Tibial nerve (tissue), 4 donors: ENCODE measurements around the gene CFAP410. TPM values are rescaled to one million over a fixed set of nuclear protein-coding genes. Genes with fewer than 3 reads are reported as not detected.

ENCODE experiments used
- DNase-seq, 2 donors: peaks; one replicate each; pipeline ENCODE4 v3.0.0-alpha.2; 2019; ENCODE audit warnings: low spot score in 2 of 2
- H3K27ac ChIP-seq, 4 donors: fragments of 200-600 bp; sonication (generic) in 3 of 4; one replicate each; pipeline ENCODE4 v1.5.1; 2017 to 2019; ENCODE audit warnings: mild to moderate bottlenecking in 1 of 4
- H3K27me3 ChIP-seq, 2 donors: fragments of 200-600 bp; sonication (generic) in 1 of 2; one replicate each; pipeline versions ENCODE4 v1.5.1 to v1.6.0; 2017 to 2019
- H3K36me3 ChIP-seq, 3 donors: fragments of 200-600 bp; sonication (generic); one replicate each; pipeline ENCODE4 v1.5.1; 2018 to 2019
- H3K4me1 ChIP-seq, 4 donors: fragments of 200-600 bp; sonication (generic) in 3 of 4; one replicate each; pipeline ENCODE4 v1.5.1; 2017 to 2019
- H3K4me3 ChIP-seq, 4 donors: fragments of 200-600 bp; sonication (generic) in 3 of 4; one replicate each; pipeline ENCODE4 v1.5.1; 2017 to 2019; ENCODE audit warnings: mild to moderate bottlenecking in 1 of 4, moderate library complexity in 1 of 4
- H3K9me3 ChIP-seq, 4 donors: fragments of 200-600 bp; sonication (generic) in 3 of 4; one replicate each; pipeline ENCODE4 v1.5.1; 2017 to 2019
- CTCF ChIP-seq, 5 experiments: fragments of 200-600 bp in 3 of 5; fragments of 450-650 bp in 2 of 5; sonication (generic) in 3 of 5; IDR thresholded peaks; one replicate each; pipeline ENCODE4 v1.5.1; 2016 to 2019; ENCODE audit warnings: antibody characterized with exemption in 5 of 5, mild to moderate bottlenecking in 3 of 5, moderate library complexity in 2 of 5
- EP300 ChIP-seq, 2 donors: sonication (generic); formaldehyde crosslinking; IDR thresholded peaks; one replicate each; pipeline ENCODE4 v1.6.1; 2017; ENCODE audit warnings: antibody characterized with exemption in 2 of 2, mild to moderate bottlenecking in 1 of 2
- POLR2A ChIP-seq, 2 donors: fragments of 450-650 bp; IDR thresholded peaks; one replicate each; pipeline ENCODE4 v1.6.1; 2017; ENCODE audit warnings: antibody characterized with exemption in 2 of 2, mild to moderate bottlenecking in 2 of 2, moderate library complexity in 2 of 2
- WGBS, 2 donors: methylation state at CpG; one replicate each; pipeline ENCODE4 v1.1.5; 2018; 5-methylcytosine and 5-hydroxymethylcytosine counted together
- total RNA-seq, 4 donors: library from RNA; depleted of rRNA; stranded (reverse); fragments of >200 nt; gene quantifications; one replicate each; pipeline ENCODE4 v1.1.0, GENCODE V29; 2016

Gene CFAP410
- total RNA-seq, 4 donors from 2014 or later: 38.0 to 69.8 (median 61.2) TPM

GRCh38 chr21:44293551-44294231 lies 45.5 kb downstream of the CFAP410 start:
- no peak for TF ChIP-seq POLR2A (IDR thresholded peaks at IDR 0.05)
- no peak for TF ChIP-seq CTCF (IDR thresholded peaks at IDR 0.05)
- TF ChIP-seq EP300 (IDR thresholded peaks at IDR 0.05): no peak
- H3K36me3 ChIP-seq: no peaks in the 10 kb centered on the region
- no peak for DNase-seq
- no peak overlapping the region for H3K27ac ChIP-seq
- H3K4me3 ChIP-seq: no peak overlapping the region
- no peaks in the 10 kb centered on the region for H3K9me3 ChIP-seq
- H3K4me1 ChIP-seq: peaks cover 0 to 26% (median 15%) of the 10 kb centered on the region in 4 donors
- WGBS, 2 donors: 89 to 91% methylated on average over 32 to 33 of the region's 33 CpGs
- no peaks in the 10 kb centered on the region for H3K27me3 ChIP-seq

- Histone ChIP-seq H3K4me1 (peaks cover 0 to 19% (median 13%) of the 10 kb centered on the region in 4 donors), H3K27ac (no peak overlapping the region), H3K27me3 (peaks cover 0 to 2% of the 10 kb centered on the region in 2 donors), H3K4me3 (no peak overlapping the region), H3K9me3 (no peaks in the 10 kb centered on the region), H3K36me3 (no peaks in the 10 kb centered on the region)
- DNase-seq: no peak
- TF ChIP-seq EP300 (IDR thresholded peaks at IDR 0.05): no peak
- TF ChIP-seq CTCF (IDR thresholded peaks at IDR 0.05): no peak
- no peak for TF ChIP-seq POLR2A (IDR thresholded peaks at IDR 0.05)
- 73 to 89% methylated on average over 11 to 14 of the region's 15 CpGs for WGBS, 2 donors
These were observed 46.4 kb downstream of the CFAP410 start for GRCh38 chr21:44292812-44293195.

- H3K9me3 ChIP-seq: no peaks in the 10 kb centered on the region
- H3K4me1 ChIP-seq: peaks cover 0 to 13% (median 10%) of the 10 kb centered on the region in 4 donors
- H3K27ac ChIP-seq: no peak overlapping the region
- no peaks in the 10 kb centered on the region for H3K36me3 ChIP-seq
- peaks cover 0 to 8% of the 10 kb centered on the region in 2 donors for H3K27me3 ChIP-seq
- H3K4me3 ChIP-seq: no peak overlapping the region
- WGBS, 2 donors: 61 to 62% methylated on average over 17 to 21 of the region's 25 CpGs
- TF ChIP-seq CTCF (IDR thresholded peaks at IDR 0.05) (no peak), POLR2A (IDR thresholded peaks at IDR 0.05) (no peak), EP300 (IDR thresholded peaks at IDR 0.05) (no peak)
- no peak for DNase-seq
These were observed 47.0 kb downstream of the CFAP410 start for GRCh38 chr21:44291936-44292811.

GRCh38 chr21:44291078-44291935 lies 47.9 kb downstream of the CFAP410 start:
- Histone ChIP-seq H3K36me3 (no peaks in the 10 kb centered on the region), H3K27me3 (peaks cover 0 to 17% of the 10 kb centered on the region in 2 donors), H3K4me1 (peaks cover 0 to 11% (median 10%) of the 10 kb centered on the region in 4 donors), H3K27ac (no peak overlapping the region), H3K4me3 (no peak overlapping the region), H3K9me3 (no peaks in the 10 kb centered on the region)
- 79% methylated on average over 26 of the region's 33 CpGs for WGBS, 2 donors
- no peak for DNase-seq
- TF ChIP-seq POLR2A (IDR thresholded peaks at IDR 0.05) (no peak), EP300 (IDR thresholded peaks at IDR 0.05) (no peak), CTCF (IDR thresholded peaks at IDR 0.05) (no peak)
